A549 treated with CORT108297 at 1 μM for 4 hours (cell line): ENCODE measurements around the gene RAP2B. TPM values are rescaled to one million over a fixed set of nuclear protein-coding genes. Genes with fewer than 3 reads are reported as not detected.

Source experiments
- total RNA-seq: library from RNA; stranded (reverse); fragments of 200-300 nt; extraction: Qiagen RNA extraction; gene quantifications from 5 replicates; pipeline ENCODE4 v1.2.3, GENCODE V29; 2022

RAP2B gene
- 7.3 to 8.2 TPM (median 7.7 TPM) in 5 replicates for total RNA-seq

DNA sequence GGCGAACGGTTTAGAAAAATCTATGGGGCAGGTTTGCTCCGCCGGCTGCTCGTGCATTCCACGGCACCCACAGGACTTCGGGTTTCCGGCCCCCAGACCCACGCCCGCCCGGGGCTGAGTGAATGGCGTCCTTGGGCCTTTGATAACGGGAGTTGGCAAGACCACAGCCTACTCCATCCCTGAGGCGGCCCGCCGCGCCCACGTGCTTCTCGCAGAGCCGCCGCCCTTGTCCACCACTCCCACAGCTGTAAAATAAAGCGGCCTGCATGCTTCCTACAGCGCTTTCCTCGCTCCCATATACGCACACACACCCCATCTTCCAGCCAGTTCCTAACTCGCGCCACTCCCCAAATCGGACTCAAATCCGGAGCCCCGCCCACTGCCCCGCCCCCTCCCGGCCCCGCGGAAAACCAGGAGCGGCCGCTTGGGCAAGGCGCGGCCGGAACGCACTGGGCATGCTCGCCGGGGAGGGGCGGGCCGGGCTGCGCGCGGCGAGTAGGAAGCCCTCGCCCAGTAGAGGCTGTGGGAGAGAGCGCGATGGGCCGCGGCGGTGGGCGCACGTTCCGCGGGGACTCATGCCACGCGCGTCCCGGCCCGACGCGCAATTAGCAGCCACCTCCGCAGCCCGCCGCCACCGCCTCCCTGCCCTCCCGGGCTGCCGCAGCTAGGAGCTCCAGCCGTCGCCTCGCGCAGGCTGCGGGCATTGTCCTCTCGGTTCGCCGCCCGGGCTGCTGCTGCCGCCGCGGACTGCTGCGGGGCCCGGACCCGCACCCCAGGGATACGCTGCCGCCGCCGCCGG lies at the start of gene RAP2B:
TSS of gene RAP2B (plus strand) at position 513 of the 799 bp plus-strand sequence. CDS start 468 bp downstream, outside the sequence.

